Skeletal muscle tissue (tissue), 4 donors: ENCODE data around the gene ZNF516. TPM values are rescaled to one million over a fixed set of nuclear protein-coding genes. Genes with fewer than 3 reads are reported as not detected.
A peak's percentile ranks its signal among the peaks of the same experiment; 100 is the strongest.

Experiments
- H3K27ac ChIP-seq: one replicate; pipeline ENCODE4 v1.7.0; 2013; ENCODE audit warnings: mild to moderate bottlenecking, low read depth, low read length, inconsistent platforms
- H3K27me3 ChIP-seq, 3 donors: one replicate each; pipeline ENCODE4 v1.7.0; 2013; ENCODE audit warnings: low read length in 3 of 3; ENCODE audit not compliant: control insufficient read depth in 3 of 3, insufficient read depth in 3 of 3
- H3K36me3 ChIP-seq, 3 donors: one replicate each; pipeline ENCODE4 v1.7.0; 2013; ENCODE audit warnings: low read length in 3 of 3; ENCODE audit not compliant: control insufficient read depth in 3 of 3, insufficient read depth in 3 of 3
- H3K4me1 ChIP-seq, 3 donors: one replicate each; pipeline ENCODE4 v1.7.0; 2013; ENCODE audit warnings: low read length in 3 of 3, mild to moderate bottlenecking in 3 of 3; ENCODE audit not compliant: control insufficient read depth in 3 of 3, insufficient read depth in 3 of 3
- H3K4me3 ChIP-seq, 3 donors: one replicate each; pipeline ENCODE4 v1.7.0; 2013; ENCODE audit warnings: low read length in 3 of 3
- H3K9ac ChIP-seq, 3 donors: one replicate each; pipeline ENCODE4 v1.7.0; 2013; ENCODE audit warnings: low read length in 3 of 3, mild to moderate bottlenecking in 3 of 3, moderate library complexity in 2 of 3, low read depth in 1 of 3
- H3K9me3 ChIP-seq, 3 donors: one replicate each; pipeline ENCODE4 v1.7.0; 2013; ENCODE audit warnings: low read length in 3 of 3; ENCODE audit not compliant: control insufficient read depth in 3 of 3
- total RNA-seq: library from RNA; depleted of rRNA; stranded (reverse); fragments of >200 nt; gene quantifications from one replicate; pipeline ENCODE4 v1.2.3, GENCODE V29; 2014
- donor health status: Osteomylitis.

ZNF516 gene
- total RNA-seq, 1 donor from 2014 or later, result 33.9 TPM

GRCh38 chr18:76458522-76459311, 36.3 kb downstream of the ZNF516 start:
- H3K4me3 ChIP-seq, result peak overlapping the region in 2 of 3 donors; percentile 37 to 63
- H3K9me3 ChIP-seq, result no peaks in the 10 kb centered on the region
- H3K36me3 ChIP-seq, result peaks cover 0 to 13% (median 6%) of the 10 kb centered on the region in 3 donors
- no peaks in the 10 kb centered on the region for H3K27me3 ChIP-seq
- peak overlapping the region; percentile 28 to 69 (median 38) for H3K9ac ChIP-seq
- H3K27ac ChIP-seq, result peak overlapping the region; percentile 77
- H3K4me1 ChIP-seq, result peaks cover 36 to 53% (median 47%) of the 10 kb centered on the region in 3 donors

- H3K36me3 ChIP-seq, result peaks cover 0 to 13% (median 6%) of the 10 kb centered on the region in 3 donors
- peaks cover 40 to 58% (median 50%) of the 10 kb centered on the region in 3 donors for H3K4me1 ChIP-seq
- H3K9ac ChIP-seq, result no peak overlapping the region
- H3K27ac ChIP-seq, result peak overlapping the region; percentile 96
- no peaks in the 10 kb centered on the region for H3K9me3 ChIP-seq
- H3K27me3 ChIP-seq, result no peaks in the 10 kb centered on the region
- no peak overlapping the region for H3K4me3 ChIP-seq
Measured at GRCh38 chr18:76457957-76458356, 37.1 kb downstream of the ZNF516 start.

- Histone ChIP-seq H3K27ac (peak overlapping the region; percentile 96), H3K9ac (no peak overlapping the region), H3K4me3 (no peak overlapping the region), H3K4me1 (peaks cover 44 to 58% (median 50%) of the 10 kb centered on the region in 3 donors), H3K27me3 (no peaks in the 10 kb centered on the region), H3K36me3 (peaks cover 0 to 13% (median 6%) of the 10 kb centered on the region in 3 donors), H3K9me3 (no peaks in the 10 kb centered on the region)
Measured at GRCh38 chr18:76457475-76457874, 37.6 kb downstream of the ZNF516 start.

GRCh38 chr18:76456823-76457222, 38.2 kb downstream of the ZNF516 start:
- H3K27me3 ChIP-seq, result no peaks in the 10 kb centered on the region
- H3K27ac ChIP-seq, result peak overlapping the region; percentile 96
- H3K9me3 ChIP-seq, result no peaks in the 10 kb centered on the region
- peaks cover 0 to 13% (median 6%) of the 10 kb centered on the region in 3 donors for H3K36me3 ChIP-seq
- peaks cover 50 to 63% (median 53%) of the 10 kb centered on the region in 3 donors for H3K4me1 ChIP-seq
- no peak overlapping the region for H3K4me3 ChIP-seq
- H3K9ac ChIP-seq, result peak overlapping the region in 2 of 3 donors; percentile 25 to 35

GRCh38 chr18:76456018-76456750, 38.9 kb downstream of the ZNF516 start:
- no peaks in the 10 kb centered on the region for H3K9me3 ChIP-seq
- peaks cover 55 to 65% (median 60%) of the 10 kb centered on the region in 3 donors for H3K4me1 ChIP-seq
- H3K27me3 ChIP-seq, result no peaks in the 10 kb centered on the region
- peak overlapping the region; percentile 96 for H3K27ac ChIP-seq
- H3K4me3 ChIP-seq, result no peak overlapping the region
- peak overlapping the region in 1 of 3 donors; percentile 25 for H3K9ac ChIP-seq
- H3K36me3 ChIP-seq, result peaks cover 0 to 13% (median 6%) of the 10 kb centered on the region in 3 donors

DNA sequence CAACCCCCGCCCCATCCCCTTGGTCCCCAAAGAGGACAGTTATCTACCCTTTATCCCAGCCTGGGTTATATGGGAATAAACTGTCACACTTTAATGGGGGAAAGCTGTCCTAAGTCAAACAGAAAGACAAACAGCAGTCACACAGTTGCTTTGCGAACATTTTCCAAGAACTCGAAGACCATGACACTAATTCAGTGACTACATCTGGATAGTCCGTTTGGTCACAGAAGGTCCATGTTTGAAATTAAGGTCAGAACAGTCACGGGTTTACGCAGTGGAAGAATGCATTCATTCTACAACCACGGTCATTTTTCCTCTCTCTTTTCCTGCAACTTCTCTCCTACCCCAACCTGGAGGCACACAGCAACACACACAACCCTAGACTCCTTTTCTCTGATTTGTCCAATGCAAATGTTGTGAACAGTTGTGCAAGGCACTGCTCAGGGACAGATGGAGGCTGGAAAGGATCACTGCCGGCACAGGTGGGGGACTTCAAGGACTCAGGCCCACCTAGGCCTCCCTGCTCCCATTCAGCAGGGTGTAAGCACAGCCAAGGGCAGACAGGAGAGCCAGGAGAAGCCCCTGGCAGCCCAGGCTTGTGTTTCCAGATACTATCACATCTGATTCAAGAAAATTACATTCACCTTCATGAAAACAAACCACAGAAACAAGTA, 39.9 kb downstream of the ZNF516 start:
- H3K36me3 ChIP-seq, result peaks cover 0 to 13% (median 6%) of the 10 kb centered on the region in 3 donors
- H3K4me1 ChIP-seq, result peaks cover 53 to 59% (median 54%) of the 10 kb centered on the region in 3 donors
- H3K9ac ChIP-seq, result peak overlapping the region in 2 of 3 donors; percentile 20 to 39
- peak overlapping the region in 1 of 3 donors; percentile 17 for H3K4me3 ChIP-seq
- H3K27ac ChIP-seq, result peak overlapping the region; percentile 96
- no peaks in the 10 kb centered on the region for H3K9me3 ChIP-seq
- no peaks in the 10 kb centered on the region for H3K27me3 ChIP-seq

DNA sequence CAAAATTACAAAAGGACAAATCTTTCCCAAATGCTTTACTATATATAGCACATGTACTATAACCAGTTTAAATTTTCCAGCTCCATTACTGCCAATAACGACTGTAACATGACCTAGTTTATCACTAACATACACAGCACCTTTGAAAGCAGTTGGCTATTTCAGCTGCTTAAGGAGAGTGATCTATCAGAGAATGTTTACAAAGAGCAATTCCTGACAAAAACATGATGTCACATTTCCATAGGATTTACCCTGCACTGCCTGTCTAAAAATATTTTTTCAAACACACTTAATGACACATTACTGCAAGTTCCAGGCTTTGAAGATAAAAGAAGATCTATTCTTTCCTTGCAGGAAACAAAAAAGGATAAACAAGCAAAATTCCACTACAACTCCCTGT, 40.6 kb downstream of the ZNF516 start:
- Histone ChIP-seq H3K4me1 (peaks cover 46 to 56% (median 50%) of the 10 kb centered on the region in 3 donors), H3K9ac (peak overlapping the region in 1 of 3 donors; percentile 23), H3K9me3 (no peaks in the 10 kb centered on the region), H3K36me3 (peaks cover 0 to 9% (median 6%) of the 10 kb centered on the region in 3 donors), H3K27ac (peak overlapping the region; percentile 96), H3K27me3 (no peaks in the 10 kb centered on the region), H3K4me3 (no peak overlapping the region)

DNA sequence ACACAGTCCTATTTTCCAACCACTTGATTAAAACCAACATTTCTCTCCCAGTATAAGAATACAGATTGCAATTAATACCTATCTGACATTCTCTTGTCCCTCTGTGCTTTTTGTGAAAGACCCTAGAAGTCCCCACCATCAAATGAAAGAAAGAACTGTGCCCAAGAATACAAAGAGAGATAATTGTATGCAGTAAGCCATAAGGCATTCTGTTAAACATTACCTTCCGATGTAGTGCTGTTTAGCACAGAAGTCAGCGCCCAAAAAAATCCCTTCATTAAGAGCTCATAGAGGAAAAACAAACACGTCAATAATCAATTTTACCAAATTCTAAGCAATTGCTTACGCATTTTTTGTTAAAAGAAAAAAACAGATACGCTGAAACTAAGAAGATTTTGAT, 41.1 kb downstream of the ZNF516 start:
- Histone ChIP-seq H3K4me3 (no peak overlapping the region), H3K9me3 (no peaks in the 10 kb centered on the region), H3K9ac (no peak overlapping the region), H3K4me1 (peaks cover 46 to 56% (median 49%) of the 10 kb centered on the region in 3 donors), H3K27me3 (no peaks in the 10 kb centered on the region), H3K27ac (peak overlapping the region; percentile 96), H3K36me3 (peaks cover 0 to 7% (median 6%) of the 10 kb centered on the region in 3 donors)

DNA sequence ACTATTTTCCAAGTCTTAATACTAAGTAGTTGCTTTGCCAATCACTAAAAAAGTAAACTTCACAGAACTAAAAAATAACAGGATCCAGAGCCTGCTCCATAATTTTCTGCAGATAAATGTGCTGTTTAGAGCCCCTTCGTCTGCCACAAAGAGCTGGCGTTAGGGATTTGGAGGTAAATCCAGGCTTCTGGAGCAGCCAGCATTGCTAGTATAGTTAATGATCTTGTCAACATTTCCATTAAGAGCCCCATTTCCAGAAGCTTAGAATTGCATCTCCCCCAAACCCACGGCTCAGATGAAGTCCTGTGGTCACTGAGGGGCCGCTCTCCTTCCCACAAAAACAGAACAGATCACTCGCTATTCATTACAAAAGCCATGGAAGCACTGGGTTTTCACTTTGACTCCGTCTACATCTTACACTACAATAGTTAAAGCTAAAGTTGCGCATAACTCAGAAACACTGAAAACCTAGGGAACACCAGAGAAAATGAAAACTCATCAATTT, 41.9 kb downstream of the ZNF516 start:
- Histone ChIP-seq H3K27me3 (no peaks in the 10 kb centered on the region), H3K4me1 (peaks cover 47 to 56% (median 52%) of the 10 kb centered on the region in 3 donors), H3K27ac (peak overlapping the region; percentile 96), H3K4me3 (peak overlapping the region in 1 of 3 donors; percentile 17), H3K36me3 (no peaks in the 10 kb centered on the region), H3K9me3 (no peaks in the 10 kb centered on the region), H3K9ac (peak overlapping the region; percentile 90 to 95 (median 92))
